Endothelial cell of umbilical vein (primary cell): ENCODE results near the gene DAP. TPM values are rescaled to one million over a fixed set of nuclear protein-coding genes. Genes with fewer than 3 reads are reported as not detected.

ENCODE experiments used
- BruUV-seq: library from RNA; stranded (reverse); fragments of 400-500 nt; replicated peaks from 2 replicates; lab custom pipeline; 2021; lab: Mats Ljungman, UMichigan
- CTCF ChIA-PET: fragments of 300-600, 350-600 bp; sonication (Branson Sonifier 250); formaldehyde crosslinking; loops from one replicate; lab custom pipeline; 2021; ENCODE audit warnings: antibody characterized with exemption, inconsistent platforms; lab: Charles Lee
- POLR2A ChIA-PET: fragments of 300-600, 350-600 bp; sonication (Branson Sonifier 250); formaldehyde crosslinking; loops from one replicate; lab custom pipeline; 2021; ENCODE audit warnings: antibody characterized with exemption, inconsistent platforms; lab: Charles Lee
- DNase-seq: peaks from one replicate; pipeline ENCODE4 v3.0.0-alpha.2; 2011; ENCODE audit warnings: low read depth, low spot score
- FAIRE-seq: peaks from 2 replicates; lab custom pipeline; 2011; peaks lifted over from hg19 to GRCh38; lab: Jason Lieb, UNC
- H2AFZ ChIP-seq: 2 replicates; pipeline ENCODE4 v1.6.0; 2012; ENCODE audit warnings: low read depth, low read length, control low read depth, inconsistent platforms
- H3K27ac ChIP-seq: 2 replicates; pipeline ENCODE4 v1.5.1; 2011; ENCODE audit warnings: low read depth, mild to moderate bottlenecking, control low read depth, low read length, moderate library complexity; ENCODE audit not compliant: insufficient read depth
- H3K27me3 ChIP-seq, 2 experiments: 2 replicates each; pipeline versions ENCODE4 v1.6.0 to v1.6.1; 2011; ENCODE audit warnings: low read length in 2 of 2, mixed read lengths in 1 of 2; ENCODE audit not compliant: control insufficient read depth in 2 of 2, insufficient read depth in 2 of 2
- H3K36me3 ChIP-seq, 2 experiments: 2 replicates in 1 of 2; 3 replicates in 1 of 2; pipeline ENCODE4 v1.5.1; 2011; ENCODE audit warnings: low read length in 2 of 2, mild to moderate bottlenecking in 1 of 2, moderate library complexity in 1 of 2; ENCODE audit not compliant: control insufficient read depth in 2 of 2, insufficient read depth in 2 of 2; ENCODE audit errors: extremely low read depth in 1 of 2
- H3K4me1 ChIP-seq: 3 replicates; pipeline ENCODE4 v1.5.1; 2011; ENCODE audit warnings: mild to moderate bottlenecking, low read length; ENCODE audit not compliant: control insufficient read depth, insufficient read depth; ENCODE audit errors: extremely low read depth
- H3K4me2 ChIP-seq: 2 replicates; pipeline ENCODE4 v1.6.1; 2011; ENCODE audit warnings: low read length, control low read depth, mixed read lengths; ENCODE audit not compliant: insufficient read depth
- H3K4me3 ChIP-seq, 3 experiments: fragments of 200-600 bp in 1 of 3; sonication (generic), shearing (Covaris generic) in 1 of 3; replicated peaks in 1 of 3; 2 replicates each; pipeline ENCODE4 v1.5.1; 2011 to 2016; ENCODE audit warnings: control low read depth in 3 of 3, low read length in 3 of 3, mild to moderate bottlenecking in 2 of 3, inconsistent platforms in 1 of 3, low read depth in 1 of 3, moderate library complexity in 1 of 3; ENCODE audit not compliant: insufficient read depth in 1 of 3
- H3K79me2 ChIP-seq: 2 replicates; pipeline ENCODE4 v1.6.0; 2012; ENCODE audit warnings: low read length, inconsistent platforms; ENCODE audit not compliant: control insufficient read depth, insufficient read depth
- H3K9ac ChIP-seq: replicated peaks from 2 replicates; pipeline ENCODE3; 2011; ENCODE audit warnings: low read length, control low read depth; ENCODE audit not compliant: insufficient read depth; ENCODE audit errors: extremely low read depth
- H3K9me1 ChIP-seq: replicated peaks from 3 replicates; pipeline ENCODE4 v1.6.0; 2011; ENCODE audit warnings: mild to moderate bottlenecking, low read length; ENCODE audit not compliant: control insufficient read depth, insufficient read depth; ENCODE audit errors: extremely low read depth
- H3K9me3 ChIP-seq: replicated peaks from 2 replicates; pipeline ENCODE4 v1.5.1; 2012; ENCODE audit warnings: low read length, inconsistent platforms; ENCODE audit not compliant: control insufficient read depth, insufficient read depth
- H4K20me1 ChIP-seq: replicated peaks from 2 replicates; pipeline ENCODE3; 2011; ENCODE audit warnings: mild to moderate bottlenecking, low read length; ENCODE audit not compliant: control insufficient read depth, insufficient read depth; ENCODE audit errors: extremely low read depth
- EZH2 ChIP-seq: IDR thresholded peaks from 2 replicates; pipeline ENCODE4 v1.6.1; 2012; ENCODE audit warnings: borderline replicate concordance, low read depth, mild to moderate bottlenecking, moderate library complexity, low read length, inconsistent platforms; ENCODE audit not compliant: severe bottlenecking
- FOS ChIP-seq: IDR thresholded peaks from 2 replicates; pipeline ENCODE4 v1.6.1; 2011; ENCODE audit warnings: mild to moderate bottlenecking, low read length, moderate library complexity, borderline replicate concordance; ENCODE audit not compliant: insufficient read depth
- GATA2 ChIP-seq: IDR thresholded peaks from 2 replicates; pipeline ENCODE4 v1.7.0; 2011; ENCODE audit warnings: low read depth, mild to moderate bottlenecking, moderate library complexity, mixed read lengths, low read length; ENCODE audit not compliant: insufficient read length, insufficient read depth
- JUN ChIP-seq: IDR thresholded peaks from 2 replicates; pipeline ENCODE4 v1.6.1; 2011; ENCODE audit warnings: borderline replicate concordance, low read depth; ENCODE audit not compliant: insufficient read length, insufficient read depth
- MYC ChIP-seq: IDR thresholded peaks from one replicate; pipeline ENCODE4 v1.6.1; 2011; ENCODE audit warnings: mild to moderate bottlenecking, low read depth, low read length
- POLR2A ChIP-seq: IDR thresholded peaks from 2 replicates; pipeline ENCODE4 v1.6.1; 2012; ENCODE audit warnings: low read depth, mild to moderate bottlenecking, control low read depth, low read length
- POLR2AphosphoS5 ChIP-seq: IDR thresholded peaks from 2 replicates; pipeline ENCODE4 v1.6.1; 2012; ENCODE audit warnings: low read depth, mild to moderate bottlenecking, control low read depth, low read length, moderate library complexity; ENCODE audit not compliant: insufficient read depth
- dilution Hi-C: fragments of 300-500 bp; cut with MboI; formaldehyde crosslinking; loops from one replicate; pipeline ENCODE4 v1.15.0; 2019; ENCODE audit warnings: low sequenced_read_pairs; ENCODE audit not compliant: extremely low pct_ligation_motif_present
- intact Hi-C: fragments of 100-400 bp; cut with micrococcal nuclease; formaldehyde crosslinking; loops from one replicate; pipeline ENCODE4 v1.10.0; 2022
- polyA plus RNA-seq, 4 experiments: library from polyadenylated mRNA; depleted of rRNA in 3 of 4; stranded (reverse) in 3 of 4; unstranded in 1 of 4; fragments of >200 nt; gene quantifications; 2 replicates each; pipeline versions ENCODE4 v1.2.1 to v1.2.3, GENCODE V29; 2011 to 2012; ENCODE audit warnings: missing spikeins in 1 of 4
- total RNA-seq: library from RNA; stranded (reverse); gene quantifications from 2 replicates; pipeline ENCODE4 v1.2.3, GENCODE V29; 2021
- TF ChIP-seq, protein P1 (sequence below), 2 donors: IDR thresholded peaks; 1 replicate in 1 of 2; 2 replicates in 1 of 2; pipeline ENCODE4 v1.5.1; 2011; ENCODE audit warnings: low read length in 2 of 2, mild to moderate bottlenecking in 2 of 2, moderate library complexity in 2 of 2, control low read depth in 1 of 2, inconsistent platforms in 1 of 2, low read depth in 1 of 2; ENCODE audit not compliant: insufficient read depth in 1 of 2; ENCODE audit errors: extremely low read depth in 1 of 2
- TF ChIP-seq, protein P2 (sequence below): IDR thresholded peaks from 2 replicates; pipeline ENCODE4 v1.6.1; 2011; ENCODE audit not compliant: insufficient read depth, insufficient read length

DAP gene
- total and polyA plus RNA-seq, 2 donors (not counting 3 experiments of a cell fraction or from before 2014, with no cell fraction given), result 79.8 to 188 TPM

DNA sequence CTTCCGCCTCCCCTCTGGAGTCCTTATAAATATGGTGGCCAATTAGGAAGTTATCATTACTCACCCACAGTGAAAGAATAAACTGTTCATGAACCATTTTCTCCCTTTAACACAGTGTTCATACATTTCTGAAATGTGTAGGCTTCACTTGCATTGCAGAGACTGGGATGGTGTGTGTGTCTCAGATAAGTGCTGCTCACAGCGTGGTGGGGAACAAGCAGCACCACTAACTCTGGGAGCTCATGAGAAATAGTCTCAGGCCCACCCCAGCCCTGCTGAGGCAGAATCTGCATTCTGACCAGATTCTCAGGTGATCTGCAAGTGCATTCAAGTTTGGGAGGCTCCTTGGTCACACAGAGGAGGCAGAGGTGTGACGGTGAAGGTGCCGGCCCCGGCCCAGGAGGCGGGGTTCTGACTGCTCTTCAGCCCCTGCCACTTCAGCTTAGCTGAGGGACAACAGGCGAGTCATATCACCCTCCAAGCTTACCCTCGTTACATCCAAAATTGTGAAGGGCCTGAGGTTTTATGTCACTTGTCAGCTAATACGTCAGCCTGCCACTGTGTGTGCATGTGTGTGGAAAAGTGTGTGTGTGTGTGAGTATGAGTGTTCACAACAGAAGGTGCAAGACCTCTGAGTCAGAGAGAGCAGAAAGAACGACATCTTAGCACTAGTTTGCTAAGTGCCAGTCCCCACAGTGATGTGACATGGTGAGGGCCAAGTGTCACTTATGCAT, 34.7 kb downstream of the DAP start:
- dilution Hi-C loops (no loop called here), intact Hi-C loops (no loop called here)
- TF ChIP-seq EZH2 (no peak), FOS (no peak), POLR2AphosphoS5 (no peak), JUN (no peak), POLR2A (no peak), GATA2 (no peak), MYC (no peak)
- TF ChIP-seq, protein P1, sequence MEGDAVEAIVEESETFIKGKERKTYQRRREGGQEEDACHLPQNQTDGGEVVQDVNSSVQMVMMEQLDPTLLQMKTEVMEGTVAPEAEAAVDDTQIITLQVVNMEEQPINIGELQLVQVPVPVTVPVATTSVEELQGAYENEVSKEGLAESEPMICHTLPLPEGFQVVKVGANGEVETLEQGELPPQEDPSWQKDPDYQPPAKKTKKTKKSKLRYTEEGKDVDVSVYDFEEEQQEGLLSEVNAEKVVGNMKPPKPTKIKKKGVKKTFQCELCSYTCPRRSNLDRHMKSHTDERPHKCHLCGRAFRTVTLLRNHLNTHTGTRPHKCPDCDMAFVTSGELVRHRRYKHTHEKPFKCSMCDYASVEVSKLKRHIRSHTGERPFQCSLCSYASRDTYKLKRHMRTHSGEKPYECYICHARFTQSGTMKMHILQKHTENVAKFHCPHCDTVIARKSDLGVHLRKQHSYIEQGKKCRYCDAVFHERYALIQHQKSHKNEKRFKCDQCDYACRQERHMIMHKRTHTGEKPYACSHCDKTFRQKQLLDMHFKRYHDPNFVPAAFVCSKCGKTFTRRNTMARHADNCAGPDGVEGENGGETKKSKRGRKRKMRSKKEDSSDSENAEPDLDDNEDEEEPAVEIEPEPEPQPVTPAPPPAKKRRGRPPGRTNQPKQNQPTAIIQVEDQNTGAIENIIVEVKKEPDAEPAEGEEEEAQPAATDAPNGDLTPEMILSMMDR (IDR thresholded peaks at IDR 0.05; ENCODE audit: extremely low read depth in 1 of 2, insufficient read depth in 1 of 2, low read depth in 1 of 2, low read length in 2 of 2), result no peak
- TF ChIP-seq, protein P2, sequence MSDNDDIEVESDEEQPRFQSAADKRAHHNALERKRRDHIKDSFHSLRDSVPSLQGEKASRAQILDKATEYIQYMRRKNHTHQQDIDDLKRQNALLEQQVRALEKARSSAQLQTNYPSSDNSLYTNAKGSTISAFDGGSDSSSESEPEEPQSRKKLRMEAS, result no peak
- Histone ChIP-seq H3K36me3 (peaks cover 0 to 6% of the 10 kb centered on the region in 2 experiments), H3K27ac (peak overlapping the region; percentile 81), H3K4me3 (no peak overlapping the region), H3K4me2 (peak overlapping the region; percentile 44), H3K9ac (no peak overlapping the region), H4K20me1 (no peaks in the 10 kb centered on the region), H3K27me3 (no peaks in the 10 kb centered on the region), H3K79me2 (peaks cover 41% of the 10 kb centered on the region), H3K9me3 (no peaks in the 10 kb centered on the region), H3K9me1 (no peaks in the 10 kb centered on the region), H2AFZ (no peak overlapping the region), H3K4me1 (peaks cover 42% of the 10 kb centered on the region)
- ChIA-PET CTCF (interaction anchor here (4.6 kb wide), 1 partner anchor 22 kb away, joined by 64 read pairs; no protein-coding TSS in a partner anchor), POLR2A (no interaction called here)
- DNase-seq, result peak; percentile 38
- BruUV-seq, result no TSS peak
- no peak for FAIRE-seq
